Vagina (tissue), 2 donors: ENCODE data around the gene ZMYND8. TPM values are rescaled to one million over a fixed set of nuclear protein-coding genes. Genes with fewer than 3 reads are reported as not detected.

Source experiments
- DNase-seq, 2 donors: peaks; one replicate each; pipeline ENCODE4 v3.0.0-alpha.2; 2017; ENCODE audit errors: extremely low spot score in 2 of 2
- H3K27ac ChIP-seq: fragments of 200-600 bp; sonication (generic); one replicate; pipeline ENCODE4 v1.5.1; 2019
- H3K27me3 ChIP-seq: fragments of 200-600 bp; sonication (generic); one replicate; pipeline ENCODE4 v1.5.1; 2019
- H3K36me3 ChIP-seq, 2 donors: fragments of 200-600 bp; sonication (generic); one replicate each; pipeline ENCODE4 v1.5.1; 2017 to 2019
- H3K4me1 ChIP-seq: fragments of 200-600 bp; sonication (generic); one replicate; pipeline ENCODE4 v1.5.1; 2019
- H3K4me3 ChIP-seq, 2 donors: fragments of 200-600 bp; sonication (generic); 1 replicate in 1 of 2; 2 replicates in 1 of 2; pipeline ENCODE4 v1.5.1; 2016 to 2019
- H3K9me3 ChIP-seq: fragments of 200-600 bp; sonication (generic); one replicate; pipeline ENCODE4 v1.5.1; 2019
- POLR2A ChIP-seq, 2 donors: fragments of 450-650 bp; IDR thresholded peaks; one replicate each; pipeline ENCODE4 v1.6.1; 2017; ENCODE audit warnings: antibody characterized with exemption in 2 of 2, mild to moderate bottlenecking in 2 of 2, moderate library complexity in 2 of 2
- POLR2AphosphoS5 ChIP-seq, 2 donors: sonication (generic); formaldehyde crosslinking; IDR thresholded peaks; one replicate each; pipeline ENCODE4 v1.9.0; 2017; ENCODE audit warnings: antibody characterized with exemption in 2 of 2, mild to moderate bottlenecking in 2 of 2, low read depth in 1 of 2; ENCODE audit not compliant: insufficient read depth in 1 of 2
- intact Hi-C: fragments of 100-400 bp; cut with DNase I; formaldehyde crosslinking; loops from one replicate; pipeline ENCODE4 v1.15.1; 2023
- total RNA-seq: library from RNA; depleted of rRNA; stranded (reverse); fragments of >200 nt; gene quantifications from one replicate; pipeline ENCODE4 v1.2.3, GENCODE V29; 2016
- TF ChIP-seq, protein P1 (sequence below), 3 experiments: fragments of 450-650 bp in 2 of 3; fragments of 200-600 bp in 1 of 3; sonication (generic) in 1 of 3; IDR thresholded peaks; one replicate each; pipeline ENCODE4 v1.5.1; 2017 to 2019; ENCODE audit warnings: antibody characterized with exemption in 3 of 3, mild to moderate bottlenecking in 2 of 3, moderate library complexity in 2 of 3

The ZMYND8 gene
- total RNA-seq, 1 donor from 2014 or later, result 91.1 TPM

DNA sequence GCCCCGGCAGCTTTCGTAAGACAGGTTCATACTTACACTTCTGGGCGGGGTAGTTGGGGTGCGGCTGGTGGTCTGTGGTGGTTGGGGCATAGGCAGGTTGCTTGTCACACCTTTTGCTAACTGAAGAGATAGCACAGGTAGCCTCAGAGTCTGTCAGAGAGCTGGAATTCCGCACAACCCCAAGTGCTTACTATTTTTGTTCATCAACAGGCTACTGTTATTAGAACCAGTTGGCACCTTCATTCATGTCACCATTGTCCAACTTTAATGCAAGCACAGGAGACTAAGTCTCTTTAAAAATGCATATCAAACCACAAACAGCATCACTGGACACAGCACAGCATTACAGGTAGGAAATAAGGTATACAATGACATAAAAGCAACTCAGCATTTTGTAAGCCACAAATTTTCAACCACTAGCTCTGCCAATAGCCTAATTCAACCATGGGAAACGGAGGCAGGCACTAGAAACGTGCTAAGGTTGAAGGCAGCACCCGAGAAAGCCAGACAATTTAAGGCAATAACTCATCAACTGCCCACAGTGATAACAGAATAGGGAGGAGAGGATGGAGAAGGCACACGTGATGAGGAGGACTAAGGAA lies 143.8 kb downstream of the ZMYND8 start:
- H3K4me3 ChIP-seq, result no peak overlapping the region
- no peaks in the 10 kb centered on the region for H3K9me3 ChIP-seq
- intact Hi-C loops, result no loop called here

DNA sequence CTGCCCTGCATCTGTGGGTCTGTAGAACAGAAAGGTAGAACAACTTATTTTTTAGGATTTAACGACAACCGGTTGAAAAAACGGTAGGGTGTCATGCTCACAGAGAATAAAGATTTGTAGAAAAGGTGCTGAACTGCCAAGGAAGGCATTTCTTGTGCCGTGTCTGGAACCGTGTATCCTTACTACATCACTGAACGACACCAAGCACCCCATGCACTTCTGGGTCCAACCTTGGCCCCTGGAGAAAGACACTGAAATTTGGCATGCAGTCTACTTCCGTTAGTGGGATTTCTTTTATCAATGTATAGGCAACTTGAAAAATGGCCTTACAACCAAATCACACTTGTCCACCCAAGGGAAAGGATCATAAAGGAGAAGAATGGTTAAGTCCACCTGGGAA lies 145.5 kb downstream of the ZMYND8 start:
- no peak for DNase-seq
- H3K4me1 ChIP-seq, result no peaks in the 10 kb centered on the region
- intact Hi-C loops, result no loop called here
- TF ChIP-seq POLR2AphosphoS5 (IDR thresholded peaks at IDR 0.05; ENCODE audit: insufficient read depth in 1 of 2, low read depth in 1 of 2) (no peak), POLR2A (IDR thresholded peaks at IDR 0.05) (no peak)
- TF ChIP-seq, protein P1, sequence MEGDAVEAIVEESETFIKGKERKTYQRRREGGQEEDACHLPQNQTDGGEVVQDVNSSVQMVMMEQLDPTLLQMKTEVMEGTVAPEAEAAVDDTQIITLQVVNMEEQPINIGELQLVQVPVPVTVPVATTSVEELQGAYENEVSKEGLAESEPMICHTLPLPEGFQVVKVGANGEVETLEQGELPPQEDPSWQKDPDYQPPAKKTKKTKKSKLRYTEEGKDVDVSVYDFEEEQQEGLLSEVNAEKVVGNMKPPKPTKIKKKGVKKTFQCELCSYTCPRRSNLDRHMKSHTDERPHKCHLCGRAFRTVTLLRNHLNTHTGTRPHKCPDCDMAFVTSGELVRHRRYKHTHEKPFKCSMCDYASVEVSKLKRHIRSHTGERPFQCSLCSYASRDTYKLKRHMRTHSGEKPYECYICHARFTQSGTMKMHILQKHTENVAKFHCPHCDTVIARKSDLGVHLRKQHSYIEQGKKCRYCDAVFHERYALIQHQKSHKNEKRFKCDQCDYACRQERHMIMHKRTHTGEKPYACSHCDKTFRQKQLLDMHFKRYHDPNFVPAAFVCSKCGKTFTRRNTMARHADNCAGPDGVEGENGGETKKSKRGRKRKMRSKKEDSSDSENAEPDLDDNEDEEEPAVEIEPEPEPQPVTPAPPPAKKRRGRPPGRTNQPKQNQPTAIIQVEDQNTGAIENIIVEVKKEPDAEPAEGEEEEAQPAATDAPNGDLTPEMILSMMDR (IDR thresholded peaks at IDR 0.05), result no peak
- H3K36me3 ChIP-seq, result peaks cover 4 to 65% of the 10 kb centered on the region in 2 donors
- no peak overlapping the region for H3K27ac ChIP-seq
- H3K4me3 ChIP-seq, result no peak overlapping the region
- H3K9me3 ChIP-seq, result no peaks in the 10 kb centered on the region
- H3K27me3 ChIP-seq, result no peaks in the 10 kb centered on the region

More for the DNA sequence above, 143.8 kb downstream of the ZMYND8 start:
- Histone ChIP-seq H3K36me3 (peaks cover 4 to 73% of the 10 kb centered on the region in 2 donors), H3K27me3 (no peaks in the 10 kb centered on the region), H3K27ac (no peak overlapping the region), H3K4me1 (no peaks in the 10 kb centered on the region)
- TF ChIP-seq POLR2AphosphoS5 (IDR thresholded peaks at IDR 0.05; ENCODE audit: insufficient read depth in 1 of 2, low read depth in 1 of 2), result no peak
- no peak for DNase-seq

DNA sequence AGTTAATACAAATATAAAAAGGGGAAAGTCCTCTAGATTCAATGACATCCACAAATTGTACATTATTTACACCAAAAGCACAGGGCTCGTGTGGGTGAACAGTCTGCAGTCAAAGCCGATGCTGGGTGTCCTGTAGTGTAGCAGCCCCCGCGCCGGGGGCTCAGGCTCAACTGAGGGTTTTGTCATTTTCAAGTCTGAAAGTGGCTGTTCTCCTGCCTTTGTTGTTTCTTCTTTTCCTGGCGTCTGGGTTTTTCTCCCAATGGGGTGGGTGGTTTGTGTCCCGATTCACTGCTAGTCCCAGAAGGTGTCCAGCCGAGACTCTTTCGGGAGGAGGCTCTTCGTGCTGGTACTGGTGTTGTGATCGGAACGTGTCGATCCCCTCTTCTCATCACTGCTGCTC lies 146.0 kb downstream of the ZMYND8 start:
- H3K36me3 ChIP-seq, result peaks cover 4 to 59% of the 10 kb centered on the region in 2 donors

DNA sequence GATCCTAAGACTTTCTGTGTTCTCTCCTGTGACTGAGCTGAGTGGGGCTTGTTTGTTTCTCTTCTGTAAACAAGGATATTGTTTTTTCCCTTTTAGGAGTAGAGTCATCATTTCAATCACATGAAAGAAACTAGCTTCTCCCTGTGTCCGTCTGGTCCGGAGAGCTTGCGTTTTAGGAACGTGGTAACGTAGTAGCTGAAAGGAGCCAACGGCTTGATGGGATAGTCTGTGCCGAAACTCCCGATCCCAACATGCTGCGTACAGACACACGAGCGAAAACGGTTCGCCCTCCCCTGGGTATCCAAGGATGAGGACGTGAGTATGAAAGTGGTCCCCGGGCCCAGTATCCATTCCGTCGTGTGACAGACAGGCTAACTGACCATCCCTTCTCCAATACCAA lies 146.5 kb downstream of the ZMYND8 start:
- no peak for DNase-seq
- intact Hi-C loops, result no loop called here
- TF ChIP-seq, protein P1 (IDR thresholded peaks at IDR 0.05), result no peak
- TF ChIP-seq POLR2AphosphoS5 (IDR thresholded peaks at IDR 0.05; ENCODE audit: insufficient read depth in 1 of 2, low read depth in 1 of 2) (no peak), POLR2A (IDR thresholded peaks at IDR 0.05) (no peak)
- Histone ChIP-seq H3K4me1 (no peaks in the 10 kb centered on the region), H3K4me3 (no peak overlapping the region), H3K36me3 (peaks cover 4 to 55% of the 10 kb centered on the region in 2 donors), H3K27me3 (no peaks in the 10 kb centered on the region), H3K9me3 (no peaks in the 10 kb centered on the region), H3K27ac (no peak overlapping the region)

More for the DNA sequence above, 146.0 kb downstream of the ZMYND8 start:
- H3K9me3 ChIP-seq, result no peaks in the 10 kb centered on the region
- no peak overlapping the region for H3K4me3 ChIP-seq
- H3K27ac ChIP-seq, result no peak overlapping the region
- no peak for DNase-seq
- H3K4me1 ChIP-seq, result no peaks in the 10 kb centered on the region
- intact Hi-C loops, result no loop called here
- TF ChIP-seq POLR2AphosphoS5 (IDR thresholded peaks at IDR 0.05; ENCODE audit: insufficient read depth in 1 of 2, low read depth in 1 of 2), result no peak
- TF ChIP-seq, protein P1 (IDR thresholded peaks at IDR 0.05), result no peak
- TF ChIP-seq POLR2A (IDR thresholded peaks at IDR 0.05), result no peak
- H3K27me3 ChIP-seq, result no peaks in the 10 kb centered on the region

DNA sequence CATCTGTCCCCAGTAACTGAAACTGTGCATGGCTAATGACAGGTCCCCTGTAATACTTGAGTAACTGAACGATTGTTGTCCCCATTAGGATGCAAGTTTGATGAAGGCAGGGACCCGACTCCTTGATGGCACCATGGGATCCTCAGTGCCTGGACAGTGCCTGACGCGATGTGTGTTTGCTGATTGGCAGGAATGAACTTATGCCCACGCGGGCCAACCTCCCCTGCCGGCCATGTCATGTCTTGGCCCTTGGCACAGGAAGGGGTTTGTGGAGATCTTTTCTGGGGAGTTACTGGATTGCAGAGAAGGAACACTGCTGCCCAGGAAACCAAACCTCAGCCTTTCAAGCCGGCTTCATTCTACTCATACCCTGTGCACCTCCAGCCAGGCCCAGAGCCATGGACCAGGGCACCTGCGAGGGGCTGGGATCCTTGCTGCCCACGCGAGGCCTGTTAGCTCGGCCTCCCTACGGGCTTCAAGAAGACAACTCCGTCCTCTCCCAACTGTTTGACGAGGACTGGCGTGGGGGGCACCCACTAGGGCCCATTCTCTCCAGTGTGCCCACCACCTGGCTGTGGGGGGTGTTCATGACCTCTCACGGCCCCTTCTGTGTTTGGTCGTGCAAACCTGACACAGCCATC lies 147.8 kb downstream of the ZMYND8 start:
- Histone ChIP-seq H3K36me3 (peaks cover 0 to 44% of the 10 kb centered on the region in 2 donors), H3K27ac (no peak overlapping the region), H3K27me3 (no peaks in the 10 kb centered on the region), H3K9me3 (no peaks in the 10 kb centered on the region), H3K4me1 (no peaks in the 10 kb centered on the region), H3K4me3 (no peak overlapping the region)
- TF ChIP-seq, protein P1 (IDR thresholded peaks at IDR 0.05), result no peak
- intact Hi-C loops, result no loop called here
- DNase-seq, result no peak
